Activated naive CD4-positive, alpha-beta T cell treated with anti-CD3 and anti-CD28 coated beads for 36 hours (primary cell): ENCODE data around the gene ZNF431. TPM values are rescaled to one million over a fixed set of nuclear protein-coding genes. Genes with fewer than 3 reads are reported as not detected.

Experiments
- CTCF ChIA-PET: fragments of 350-600 bp; sonication (Branson Sonifier 250); formaldehyde crosslinking; loops from one replicate; lab custom pipeline; 2021; ENCODE audit warnings: antibody characterized with exemption; lab: Charles Lee
- DNase-seq: peaks from one replicate; pipeline ENCODE4 v3.0.0-alpha.2; 2020
- H3K27ac Mint-ChIP-seq: one replicate; pipeline ENCODE4 v1.8.0; 2021; ENCODE audit warnings: mild to moderate bottlenecking, mixed read lengths
- H3K27me3 Mint-ChIP-seq: one replicate; pipeline ENCODE4 v1.8.0; 2021; ENCODE audit warnings: low read depth, mixed read lengths
- H3K36me3 Mint-ChIP-seq: one replicate; pipeline ENCODE4 v1.8.0; 2021; ENCODE audit warnings: low read depth, mixed read lengths
- H3K4me1 Mint-ChIP-seq: one replicate; pipeline ENCODE4 v1.8.0; 2021; ENCODE audit warnings: low read depth, mixed read lengths
- H3K4me3 Mint-ChIP-seq: one replicate; pipeline ENCODE4 v1.8.0; 2021; ENCODE audit warnings: mild to moderate bottlenecking, moderate library complexity, mixed read lengths
- H3K9me3 Mint-ChIP-seq: one replicate; pipeline ENCODE4 v1.8.0; 2021; ENCODE audit warnings: mixed read lengths
- intact Hi-C: fragments of 100-400 bp; cut with micrococcal nuclease; formaldehyde crosslinking; loops from one replicate; pipeline ENCODE4 v1.15.1; 2023
- total RNA-seq, 2 experiments: library from RNA; stranded (reverse); gene quantifications; one replicate each; pipeline ENCODE4 v1.2.3, GENCODE V29; 2021

The ZNF431 gene
- total RNA-seq, result 10 to 100 TPM; 13.2 to 16.4 TPM

DNA sequence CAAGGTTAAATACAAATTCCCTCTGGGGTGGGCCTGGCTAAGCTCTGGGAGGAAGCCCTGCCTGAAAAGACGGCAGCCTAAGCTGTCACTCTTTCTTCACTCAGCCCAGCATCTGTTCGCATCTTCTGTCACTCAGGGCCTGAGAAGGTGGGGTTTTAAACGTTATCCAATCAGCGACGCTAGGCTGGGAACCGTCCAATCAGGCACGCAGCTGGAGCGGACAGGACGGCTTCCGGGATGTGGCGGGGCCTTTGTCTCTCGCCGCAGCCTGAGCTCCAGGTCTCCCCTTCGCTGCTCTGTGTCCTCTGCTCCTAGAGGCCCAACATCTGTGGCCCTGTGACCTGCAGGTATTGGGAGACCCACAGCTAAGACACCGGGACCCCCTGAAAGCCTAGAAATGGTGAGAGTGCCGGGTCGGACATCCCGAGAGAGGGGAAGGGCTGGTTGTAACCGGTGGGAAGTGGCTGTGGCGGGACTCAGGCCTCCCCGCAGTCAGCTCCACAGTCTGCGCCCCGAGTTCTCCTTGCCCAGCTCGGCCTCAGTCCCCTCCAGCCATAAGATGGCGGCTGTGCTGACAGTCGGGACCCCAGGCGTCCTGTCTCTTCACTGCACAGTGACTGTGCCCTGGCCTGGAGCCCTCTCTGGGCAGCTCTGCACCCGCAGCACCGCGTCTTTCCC, at the start of gene ZNF431:
Gene ZNF431, plus strand, starts transcription at position 254 of the 678 bp plus-strand sequence. Its CDS starts 144 bp downstream, at position 398.
- no peaks in the 10 kb centered on the region for H3K27me3 Mint-ChIP-seq
- H3K36me3 Mint-ChIP-seq, result peaks cover 35% of the 10 kb centered on the region
- H3K4me1 Mint-ChIP-seq, result peaks cover 43% of the 10 kb centered on the region
- CTCF ChIA-PET, result interaction anchor here (1.1 kb wide), 1 partner anchor 125 kb away, joined by 3 read pairs; no protein-coding TSS in a partner anchor
- peak; percentile 95 for DNase-seq
- peak within 1 kb of the TSS; percentile 94 for H3K27ac Mint-ChIP-seq
- no peaks in the 10 kb centered on the region for H3K9me3 Mint-ChIP-seq
- peak within 1 kb of the TSS; percentile 99 for H3K4me3 Mint-ChIP-seq
- intact Hi-C loops, result loop anchor here (1.0 to 5.0 kb wide), 13 partner anchors 59 to 1090 kb away; partner anchors contain the start of genes ZNF100, ZNF430, ZNF486 and ZNF493

DNA sequence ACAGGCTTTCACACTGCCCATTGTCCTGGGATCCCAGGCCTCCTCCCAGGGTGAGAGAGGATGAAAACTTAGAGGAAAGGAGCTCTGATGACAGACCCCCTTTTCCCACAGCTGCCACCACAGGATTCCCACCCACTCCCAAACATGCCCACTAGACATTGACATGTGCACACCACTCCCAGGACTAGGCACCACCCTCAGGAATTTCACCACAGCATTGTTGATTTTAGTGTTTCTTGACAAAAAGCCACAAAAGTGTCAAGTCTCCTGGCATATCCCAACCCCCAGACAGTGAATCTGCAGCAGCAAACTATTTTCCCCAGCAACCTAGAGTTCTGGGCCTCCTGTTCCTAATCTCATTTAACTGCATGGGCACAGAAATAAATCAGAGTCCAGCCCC, 49.7 kb upstream of the ZNF431 start:
- DNase-seq, result no peak
- peaks cover 25% of the 10 kb centered on the region for H3K36me3 Mint-ChIP-seq
- intact Hi-C loops, result no loop called here
- H3K4me3 Mint-ChIP-seq, result no peak overlapping the region
- CTCF ChIA-PET, result no interaction called here
- no peaks in the 10 kb centered on the region for H3K4me1 Mint-ChIP-seq
- H3K9me3 Mint-ChIP-seq, result no peaks in the 10 kb centered on the region
- H3K27me3 Mint-ChIP-seq, result no peaks in the 10 kb centered on the region
- no peak overlapping the region for H3K27ac Mint-ChIP-seq

DNA sequence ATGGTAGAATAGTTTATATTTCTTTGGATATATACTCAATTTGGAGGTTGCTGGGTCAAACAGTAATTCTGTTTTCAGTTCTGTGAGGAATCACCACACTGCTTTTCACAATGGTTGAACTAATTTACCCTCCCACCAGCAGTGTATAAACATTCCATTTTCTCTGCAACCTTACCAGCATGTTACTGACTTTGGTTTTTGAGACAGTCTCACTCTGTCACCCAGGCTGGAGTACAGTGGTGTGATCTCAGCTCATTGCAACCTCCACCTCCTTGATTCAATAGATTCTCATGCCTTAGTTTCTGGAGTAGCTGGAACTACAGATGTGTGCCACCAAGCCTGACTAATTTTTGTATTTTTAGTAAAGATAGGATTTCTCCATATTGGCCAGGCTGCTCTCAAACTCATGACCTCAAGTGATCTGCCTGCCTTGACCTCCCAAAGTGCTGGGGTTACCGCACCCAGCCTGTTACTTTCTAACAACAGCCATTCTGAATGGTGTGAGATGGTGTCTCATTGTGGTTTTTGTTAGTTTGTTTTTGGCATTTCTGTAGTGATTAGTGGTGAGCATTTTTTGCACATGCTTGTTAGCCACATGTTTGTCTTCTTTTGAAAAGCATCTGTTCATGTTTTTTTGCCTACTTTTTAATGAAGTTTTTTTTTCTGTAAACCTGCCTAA, 47.4 kb upstream of the ZNF431 start:
- DNase-seq, result no peak
- Mint-ChIP-seq H3K4me3 (no peak overlapping the region), H3K36me3 (peaks cover 33% of the 10 kb centered on the region), H3K4me1 (no peaks in the 10 kb centered on the region), H3K9me3 (no peaks in the 10 kb centered on the region), H3K27ac (no peak overlapping the region), H3K27me3 (no peaks in the 10 kb centered on the region)
- intact Hi-C loops, result no loop called here
- CTCF ChIA-PET, result no interaction called here

- intact Hi-C loops, result no loop called here
- CTCF ChIA-PET, result no interaction called here
- H3K9me3 Mint-ChIP-seq, result no peaks in the 10 kb centered on the region
- H3K4me3 Mint-ChIP-seq, result no peak overlapping the region
- H3K27ac Mint-ChIP-seq, result no peak overlapping the region
- no peaks in the 10 kb centered on the region for H3K27me3 Mint-ChIP-seq
- peaks cover 35% of the 10 kb centered on the region for H3K36me3 Mint-ChIP-seq
- DNase-seq, result no peak
- no peaks in the 10 kb centered on the region for H3K4me1 Mint-ChIP-seq
Observed at GRCh38 chr19:21098291-21098690, 43.5 kb upstream of the ZNF431 start.

DNA sequence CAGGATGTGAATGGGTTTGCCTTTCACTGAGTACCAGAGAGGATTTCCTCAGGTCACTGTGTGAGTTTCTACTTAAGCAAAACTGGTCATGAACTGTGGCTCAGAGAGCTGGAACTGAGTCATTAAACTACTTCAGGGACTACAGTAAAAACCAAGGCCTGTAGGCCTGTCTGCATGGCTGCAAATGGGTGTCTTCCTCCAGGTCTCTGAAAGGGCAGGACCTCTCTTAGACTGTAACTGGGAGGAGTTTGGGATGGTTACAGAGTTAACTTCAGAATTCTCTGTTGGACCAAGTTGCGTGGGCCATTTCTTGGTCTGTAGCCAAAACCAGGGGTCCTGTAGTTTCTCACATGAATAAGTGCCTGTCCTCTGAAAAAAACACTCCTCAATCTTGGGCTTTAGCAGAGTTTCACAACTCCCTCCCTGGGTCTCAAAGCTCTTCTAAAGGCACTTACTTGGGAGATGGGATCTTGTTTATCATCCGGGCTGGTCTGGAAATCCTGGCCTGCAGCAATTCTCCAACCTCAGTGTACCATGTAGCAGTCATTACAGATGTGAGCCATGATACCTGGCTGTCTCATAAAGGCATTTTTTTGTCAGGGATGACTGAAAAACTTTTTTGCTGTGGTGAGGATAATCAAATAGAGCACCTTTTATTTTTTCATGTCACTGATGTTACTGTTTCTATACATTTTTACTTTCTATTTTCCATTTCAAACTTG, 40.2 kb upstream of the ZNF431 start:
- Mint-ChIP-seq H3K4me3 (no peak overlapping the region), H3K27ac (no peak overlapping the region), H3K9me3 (no peaks in the 10 kb centered on the region), H3K4me1 (no peaks in the 10 kb centered on the region), H3K36me3 (peaks cover 48% of the 10 kb centered on the region), H3K27me3 (no peaks in the 10 kb centered on the region)
- intact Hi-C loops, result no loop called here
- DNase-seq, result no peak
- CTCF ChIA-PET, result no interaction called here

GRCh38 chr19:21109116-21109515, 32.7 kb upstream of the ZNF431 start:
- H3K4me1 Mint-ChIP-seq, result no peaks in the 10 kb centered on the region
- CTCF ChIA-PET, result no interaction called here
- intact Hi-C loops, result no loop called here
- H3K27ac Mint-ChIP-seq, result no peak overlapping the region
- DNase-seq, result no peak
- peaks cover 30% of the 10 kb centered on the region for H3K9me3 Mint-ChIP-seq
- H3K36me3 Mint-ChIP-seq, result peaks cover 77% of the 10 kb centered on the region
- no peak overlapping the region for H3K4me3 Mint-ChIP-seq
- H3K27me3 Mint-ChIP-seq, result no peaks in the 10 kb centered on the region

- no peak overlapping the region for H3K27ac Mint-ChIP-seq
Observed at GRCh38 chr19:21110183-21110582, 31.7 kb upstream of the ZNF431 start.

GRCh38 chr19:21115430-21115829, 26.4 kb upstream of the ZNF431 start:
- H3K9me3 Mint-ChIP-seq, result peaks cover 50% of the 10 kb centered on the region
- intact Hi-C loops, result no loop called here
- no peaks in the 10 kb centered on the region for H3K4me1 Mint-ChIP-seq
- no peak overlapping the region for H3K4me3 Mint-ChIP-seq
- no peak for DNase-seq
- no peak overlapping the region for H3K27ac Mint-ChIP-seq
- peaks cover 78% of the 10 kb centered on the region for H3K36me3 Mint-ChIP-seq
- CTCF ChIA-PET, result no interaction called here
- no peaks in the 10 kb centered on the region for H3K27me3 Mint-ChIP-seq

More at GRCh38 chr19:21110183-21110582, 31.7 kb upstream of the ZNF431 start:
- DNase-seq, result no peak
- Mint-ChIP-seq H3K4me3 (no peak overlapping the region), H3K4me1 (no peaks in the 10 kb centered on the region), H3K9me3 (peaks cover 38% of the 10 kb centered on the region), H3K36me3 (peaks cover 78% of the 10 kb centered on the region), H3K27me3 (no peaks in the 10 kb centered on the region)
- CTCF ChIA-PET, result no interaction called here
- intact Hi-C loops, result no loop called here

DNA sequence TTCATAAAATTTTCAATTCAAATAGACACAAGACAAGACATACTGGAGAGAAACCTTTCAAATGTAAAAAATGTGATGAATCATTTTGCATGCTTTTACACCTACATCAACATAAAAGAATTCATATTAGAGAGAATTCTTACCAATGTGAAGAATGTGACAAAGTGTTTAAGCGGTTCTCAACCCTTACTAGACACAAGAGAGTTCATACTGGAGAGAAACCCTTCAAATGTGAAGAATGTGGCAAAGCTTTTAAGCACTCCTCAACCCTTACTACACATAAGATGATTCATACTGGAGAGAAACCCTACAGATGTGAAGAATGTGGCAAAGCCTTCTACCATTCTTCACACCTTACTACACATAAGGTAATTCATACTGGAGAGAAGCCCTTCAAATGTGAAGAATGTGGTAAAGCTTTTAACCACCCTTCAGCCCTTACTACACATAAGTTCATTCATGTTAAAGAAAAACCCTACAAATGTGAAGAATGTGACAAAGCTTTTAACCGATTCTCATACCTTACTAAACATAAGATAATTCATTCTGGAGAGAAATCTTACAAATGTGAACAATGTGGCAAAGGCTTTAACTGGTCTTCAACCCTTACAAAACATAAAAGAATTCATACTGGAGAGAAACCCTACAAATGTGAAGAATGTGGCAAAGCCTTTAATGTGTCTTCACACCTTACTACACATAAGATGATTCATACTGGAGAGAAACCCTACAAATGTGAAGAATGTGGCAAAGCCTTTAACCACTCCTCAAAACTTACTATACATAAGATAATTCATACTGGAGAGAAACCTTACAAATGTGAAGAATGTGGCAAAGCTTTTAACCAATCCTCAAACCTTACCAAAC, 24.6 kb upstream of the ZNF431 start:
- no peak for DNase-seq
- peaks cover 62% of the 10 kb centered on the region for H3K36me3 Mint-ChIP-seq
- no peak overlapping the region for H3K4me3 Mint-ChIP-seq
- H3K9me3 Mint-ChIP-seq, result peaks cover 36% of the 10 kb centered on the region
- no peaks in the 10 kb centered on the region for H3K4me1 Mint-ChIP-seq
- CTCF ChIA-PET, result no interaction called here
- H3K27me3 Mint-ChIP-seq, result no peaks in the 10 kb centered on the region
- no peak overlapping the region for H3K27ac Mint-ChIP-seq
- intact Hi-C loops, result no loop called here

DNA sequence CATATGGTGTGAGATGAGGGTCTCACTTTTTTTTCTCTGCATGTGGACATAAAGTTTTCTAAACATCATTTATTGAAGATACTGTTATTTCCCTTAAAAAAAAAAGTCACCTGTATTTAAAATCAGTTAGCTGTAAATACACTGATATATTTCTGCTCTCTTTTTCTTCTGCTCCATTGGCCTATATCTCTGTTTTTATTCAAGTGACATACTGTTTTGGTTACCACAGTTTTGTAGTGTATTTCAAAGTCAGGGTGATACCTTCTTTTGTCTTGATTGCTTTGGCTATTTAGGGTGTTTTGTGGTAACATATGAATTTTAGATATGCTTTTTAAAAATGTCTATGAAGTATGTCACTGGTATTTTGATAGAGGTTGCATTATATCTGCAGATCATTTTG, 15.8 kb upstream of the ZNF431 start:
- Mint-ChIP-seq H3K36me3 (peaks cover 14% of the 10 kb centered on the region), H3K4me3 (no peak overlapping the region), H3K9me3 (peaks cover 8% of the 10 kb centered on the region), H3K4me1 (no peaks in the 10 kb centered on the region), H3K27me3 (no peaks in the 10 kb centered on the region), H3K27ac (no peak overlapping the region)
- intact Hi-C loops, result no loop called here
- no peak for DNase-seq
- CTCF ChIA-PET, result no interaction called here

- peaks cover 14% of the 10 kb centered on the region for H3K36me3 Mint-ChIP-seq
- no peak overlapping the region for H3K27ac Mint-ChIP-seq
- intact Hi-C loops, result no loop called here
- H3K27me3 Mint-ChIP-seq, result no peaks in the 10 kb centered on the region
- CTCF ChIA-PET, result no interaction called here
- H3K4me1 Mint-ChIP-seq, result no peaks in the 10 kb centered on the region
- peaks cover 8% of the 10 kb centered on the region for H3K9me3 Mint-ChIP-seq
- no peak overlapping the region for H3K4me3 Mint-ChIP-seq
- DNase-seq, result no peak
Observed at GRCh38 chr19:21127001-21127400, 14.8 kb upstream of the ZNF431 start.

- CTCF ChIA-PET, result no interaction called here
- Mint-ChIP-seq H3K9me3 (peaks cover 6% of the 10 kb centered on the region), H3K4me1 (no peaks in the 10 kb centered on the region), H3K27ac (no peak overlapping the region), H3K27me3 (no peaks in the 10 kb centered on the region), H3K4me3 (no peak overlapping the region), H3K36me3 (peaks cover 9% of the 10 kb centered on the region)
- intact Hi-C loops, result no loop called here
- no peak for DNase-seq
Observed at GRCh38 chr19:21127898-21128297, 13.9 kb upstream of the ZNF431 start.
